HG03575 (cell line): Measurements from ENCODE around the gene LAMA3.

Experiments used
- ATAC-seq: cut with Tn5 transposase; IDR thresholded peaks from one replicate; pipeline ENCODE4 v1.9.1; 2021; ENCODE audit not compliant: unreplicated experiment, insufficient number of reproducible peaks, low FRiP score; ENCODE audit errors: extremely low read depth

LAMA3 gene

DNA sequence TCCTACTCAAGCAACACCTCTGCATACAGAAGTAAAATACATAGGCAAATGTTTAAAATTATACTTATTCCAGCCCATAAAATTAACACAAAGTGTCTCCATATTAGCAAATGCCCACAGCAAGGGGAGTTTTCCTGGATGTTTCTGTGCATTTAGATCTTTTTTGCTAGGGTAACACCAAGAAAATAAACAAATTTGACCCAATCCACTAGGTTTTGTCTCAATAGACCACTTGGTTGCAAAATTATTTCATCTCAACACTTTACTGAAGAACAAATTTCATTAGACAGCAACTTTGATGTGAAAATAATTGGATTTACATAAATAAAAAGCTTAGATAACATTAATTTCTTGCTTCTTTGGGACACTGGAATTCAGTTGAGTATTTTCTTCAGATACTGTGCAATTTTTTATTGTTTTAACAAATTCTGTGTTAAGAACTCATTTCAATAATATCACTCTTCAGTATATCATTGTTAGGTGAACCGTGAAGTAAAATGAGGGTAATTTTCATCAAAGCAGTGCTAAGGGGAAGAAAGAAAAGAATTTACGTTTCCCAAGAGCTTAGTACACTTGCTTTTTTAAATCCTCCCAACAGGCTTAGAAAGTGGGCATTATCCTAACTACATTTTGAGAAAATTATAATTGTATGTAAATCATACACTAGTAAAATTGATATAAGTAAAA, 191.8 kb downstream of the LAMA3 start:
- ATAC-seq: no peak

DNA sequence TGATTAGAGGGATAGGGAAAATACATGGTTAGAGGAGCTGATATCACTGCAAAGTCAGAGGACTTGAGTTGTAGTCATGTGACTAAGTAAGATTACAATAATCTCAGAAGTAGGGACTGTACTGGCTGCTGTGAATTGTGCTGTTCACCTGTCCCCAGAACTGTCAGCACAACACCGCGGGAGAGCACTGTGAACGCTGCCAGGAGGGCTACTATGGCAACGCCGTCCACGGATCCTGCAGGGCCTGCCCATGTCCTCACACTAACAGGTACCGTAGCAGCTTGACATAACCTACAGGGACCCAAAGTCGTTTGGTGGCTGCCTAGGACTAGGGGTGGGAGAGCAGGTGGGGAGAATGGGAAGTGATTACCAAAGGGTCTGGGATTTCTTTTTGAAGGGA, 192.5 kb downstream of the LAMA3 start:
- no peak for ATAC-seq

DNA sequence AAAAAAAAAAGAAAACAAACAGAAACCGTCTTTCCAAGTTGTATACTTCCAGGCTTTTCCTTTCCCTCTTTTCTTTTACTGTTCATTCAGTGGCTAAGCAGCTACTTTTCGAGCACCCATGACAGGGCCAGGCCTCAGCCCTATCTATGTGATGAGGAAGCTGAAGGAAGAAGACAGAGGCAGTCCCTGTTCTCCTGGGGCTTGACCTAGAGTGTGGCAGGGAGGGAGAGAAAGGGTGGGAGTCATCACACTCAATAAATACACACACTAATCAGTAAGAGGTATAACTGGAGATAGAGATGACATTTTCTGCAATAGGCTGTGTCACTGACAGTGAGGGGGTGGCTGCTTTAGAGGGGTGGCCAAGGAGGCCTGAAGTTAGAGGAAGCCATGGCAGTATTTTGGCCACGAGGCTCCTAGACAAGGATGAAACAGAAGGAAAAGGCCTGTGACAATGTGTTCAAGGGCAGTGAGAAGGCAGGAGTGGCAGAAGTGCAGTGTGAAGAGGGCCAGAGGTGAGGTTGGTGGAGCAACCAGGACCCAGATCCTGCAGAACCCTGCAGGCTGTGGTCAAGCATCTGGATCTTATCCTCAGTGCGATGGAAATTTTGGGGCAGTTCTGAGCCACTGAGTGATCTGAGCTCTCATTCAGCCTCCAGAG, 193.5 kb downstream of the LAMA3 start:
- ATAC-seq: no peak

DNA sequence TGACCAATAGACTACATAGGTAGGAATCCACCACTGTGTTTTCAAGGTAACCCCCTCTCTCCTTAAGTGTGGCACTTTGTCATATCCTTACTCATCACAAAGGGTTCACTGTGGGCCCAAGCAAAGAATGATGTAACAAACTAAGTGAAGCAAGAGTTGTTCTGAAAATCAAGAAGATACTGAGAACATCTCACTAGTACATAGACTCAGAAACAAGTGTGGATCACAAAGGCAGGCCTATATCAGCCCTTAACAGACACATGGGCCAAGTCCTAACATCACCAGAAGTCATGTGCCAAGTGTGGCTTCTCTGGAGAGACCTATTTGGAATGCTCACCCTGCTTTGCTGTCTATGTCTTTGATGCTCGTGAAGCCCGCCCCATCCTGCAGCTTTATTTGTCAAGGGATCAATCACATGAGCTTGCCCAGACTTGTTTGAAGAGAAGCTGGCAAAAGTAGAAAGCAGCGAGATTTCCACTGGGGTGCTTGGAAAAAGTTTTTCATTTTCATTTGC, 194.1 kb downstream of the LAMA3 start:
- no peak for ATAC-seq

DNA sequence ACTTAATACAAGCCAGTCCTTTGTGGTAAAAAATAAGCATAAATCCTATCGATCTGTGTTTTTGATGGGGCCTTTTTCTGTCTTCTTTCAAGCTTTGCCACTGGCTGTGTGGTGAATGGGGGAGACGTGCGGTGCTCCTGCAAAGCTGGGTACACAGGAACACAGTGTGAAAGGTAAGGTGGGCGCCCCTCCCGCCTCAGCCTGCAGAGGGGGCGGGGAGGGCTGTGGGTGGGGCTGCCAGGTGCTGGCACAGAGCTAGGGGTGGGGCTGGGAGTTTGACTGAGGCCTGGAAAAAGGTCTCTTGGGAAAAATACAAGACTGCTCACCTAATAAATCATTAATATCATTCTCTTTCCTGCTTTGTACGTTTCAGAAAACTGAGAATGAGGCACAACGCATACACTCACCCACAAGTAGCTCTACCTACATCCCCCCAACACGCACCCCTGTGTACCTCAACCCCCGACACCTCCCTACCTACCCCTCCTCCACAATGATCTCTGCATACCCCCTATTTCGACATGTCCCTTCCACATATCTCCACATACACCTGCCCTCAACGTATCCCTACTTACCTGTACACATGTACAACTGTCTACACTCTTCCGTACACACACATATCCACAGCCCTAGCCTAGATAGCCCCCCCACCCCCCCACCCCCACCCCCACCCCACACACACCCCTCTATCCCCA, 195.6 kb downstream of the LAMA3 start:
- no peak for ATAC-seq

DNA sequence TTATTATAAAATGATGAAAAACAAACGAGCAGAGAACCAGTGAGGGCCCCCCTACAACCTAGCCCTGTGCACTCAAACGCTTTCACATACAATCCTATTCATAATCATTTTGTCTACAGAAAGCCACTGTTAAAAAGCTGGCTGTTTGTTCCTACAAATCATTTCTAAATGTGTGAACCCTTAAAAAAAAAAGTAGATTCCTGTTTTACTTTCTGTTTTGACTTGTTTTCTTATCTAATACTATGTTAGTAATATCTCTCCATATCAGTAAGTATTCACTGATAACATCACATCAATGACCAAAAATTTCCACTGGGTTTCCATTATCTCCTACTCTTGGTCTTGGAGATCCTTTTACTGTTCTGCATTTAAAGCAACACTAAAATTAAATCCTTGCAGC, 196.5 kb downstream of the LAMA3 start:
- no peak for ATAC-seq

DNA sequence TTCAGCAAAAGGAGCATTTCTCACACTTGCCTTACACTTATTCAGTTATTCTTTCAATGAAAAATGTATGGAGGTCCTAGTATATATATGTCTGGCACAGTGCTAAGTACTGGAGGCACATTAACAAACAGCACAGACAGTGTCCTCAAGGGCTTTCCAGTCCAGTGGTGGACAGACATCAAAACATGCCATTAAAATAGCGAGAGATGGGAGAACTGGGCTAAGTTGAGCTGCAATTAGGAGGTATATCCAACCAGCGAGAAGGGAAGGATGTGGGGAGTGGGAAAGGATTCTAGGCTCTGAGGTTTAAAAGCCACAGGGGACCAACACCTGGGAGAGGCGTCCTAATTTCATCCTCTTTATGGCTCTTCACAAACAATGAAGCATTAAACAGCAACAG, 197.8 kb downstream of the LAMA3 start:
- ATAC-seq: no peak

DNA sequence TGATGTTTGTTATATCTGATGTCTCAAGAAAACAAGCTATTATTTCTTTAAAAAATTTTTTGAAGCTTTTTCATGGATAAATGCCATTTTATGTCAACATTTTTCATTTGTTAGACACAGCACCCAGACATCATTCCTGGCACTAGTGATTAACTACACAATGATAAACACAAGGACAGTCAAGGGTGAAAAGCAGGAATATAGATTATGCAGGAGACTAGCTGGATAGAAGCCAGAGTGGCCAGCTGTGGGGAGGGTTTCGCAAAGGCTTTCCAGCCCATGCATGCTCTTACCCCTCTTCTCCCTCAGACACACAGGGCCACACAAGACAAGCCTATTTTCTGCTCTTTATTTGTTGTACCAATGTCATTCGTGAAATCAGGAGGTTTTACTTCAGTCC, 198.2 kb downstream of the LAMA3 start:
- no peak for ATAC-seq

DNA sequence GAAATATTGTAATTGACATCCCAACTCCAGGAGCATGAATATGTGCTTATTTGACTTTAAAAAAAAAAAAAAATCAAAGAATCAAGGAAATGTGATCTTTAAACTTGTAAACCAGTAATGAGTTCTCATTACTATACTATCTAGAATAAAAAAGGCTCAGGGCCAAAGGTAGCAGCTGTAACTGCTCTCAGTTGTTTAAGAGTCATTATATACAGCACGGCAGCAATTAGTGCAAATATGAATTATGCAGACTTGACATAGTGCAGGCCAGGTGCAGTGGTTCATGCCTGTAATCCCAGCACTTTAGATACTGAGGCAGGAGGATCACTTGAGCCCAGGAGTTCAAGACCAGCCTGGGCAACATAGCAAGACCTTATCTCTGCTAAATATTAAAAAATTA, 199.6 kb downstream of the LAMA3 start:
- ATAC-seq: no peak

DNA sequence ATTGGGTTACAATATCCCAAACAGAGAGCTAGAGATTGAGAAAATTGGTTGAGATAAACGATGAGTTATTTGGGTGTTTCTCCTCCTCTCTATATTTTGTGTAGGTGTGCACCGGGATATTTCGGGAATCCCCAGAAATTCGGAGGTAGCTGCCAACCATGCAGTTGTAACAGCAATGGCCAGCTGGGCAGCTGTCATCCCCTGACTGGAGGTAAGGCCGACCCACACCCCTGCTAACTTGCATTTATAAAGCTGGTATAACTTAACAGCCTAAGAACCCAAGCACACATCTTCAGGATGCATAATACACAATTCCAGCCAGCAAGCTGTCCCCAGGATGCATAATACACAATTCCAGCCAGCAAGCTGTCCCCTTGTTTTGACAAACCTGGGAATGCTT, 200.7 kb downstream of the LAMA3 start:
- no peak for ATAC-seq

DNA sequence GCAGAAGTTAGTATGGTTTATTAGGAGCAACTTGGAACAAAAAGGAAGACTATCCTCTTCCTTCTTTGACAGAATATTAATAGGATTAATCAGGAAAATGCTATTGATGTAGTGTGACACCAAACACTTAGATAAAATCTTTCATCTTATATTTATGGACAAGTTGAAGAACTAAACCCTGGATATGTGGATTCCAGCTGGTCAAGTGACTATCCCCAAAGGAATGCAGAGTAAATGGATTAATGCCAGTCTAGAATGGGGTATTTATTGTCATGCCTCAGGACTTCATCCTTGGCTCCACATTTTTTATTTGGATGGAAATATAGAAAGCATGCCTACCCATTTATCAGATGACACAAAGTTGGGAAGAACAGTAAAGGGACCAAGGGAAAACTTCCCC, 201.3 kb downstream of the LAMA3 start:
- ATAC-seq: no peak

DNA sequence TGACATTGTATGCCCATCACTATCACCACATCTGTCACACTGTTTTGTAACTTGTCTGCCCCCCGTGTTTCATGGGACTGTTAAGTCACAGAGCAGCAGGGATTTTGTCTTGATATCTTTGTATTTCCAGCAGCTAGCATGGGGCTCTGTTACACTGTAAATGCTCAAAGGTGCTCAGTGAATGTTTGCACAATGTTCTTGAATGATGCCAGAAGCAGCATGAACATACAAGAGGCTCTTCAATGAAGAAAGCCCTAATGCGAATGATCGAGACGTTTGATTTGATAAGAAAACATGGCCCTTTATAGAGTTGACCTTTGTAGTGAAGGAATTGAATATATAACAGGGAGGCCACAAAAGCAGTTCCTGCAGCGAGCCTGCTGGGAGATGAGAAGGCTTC, 204.4 kb downstream of the LAMA3 start:
- no peak for ATAC-seq

DNA sequence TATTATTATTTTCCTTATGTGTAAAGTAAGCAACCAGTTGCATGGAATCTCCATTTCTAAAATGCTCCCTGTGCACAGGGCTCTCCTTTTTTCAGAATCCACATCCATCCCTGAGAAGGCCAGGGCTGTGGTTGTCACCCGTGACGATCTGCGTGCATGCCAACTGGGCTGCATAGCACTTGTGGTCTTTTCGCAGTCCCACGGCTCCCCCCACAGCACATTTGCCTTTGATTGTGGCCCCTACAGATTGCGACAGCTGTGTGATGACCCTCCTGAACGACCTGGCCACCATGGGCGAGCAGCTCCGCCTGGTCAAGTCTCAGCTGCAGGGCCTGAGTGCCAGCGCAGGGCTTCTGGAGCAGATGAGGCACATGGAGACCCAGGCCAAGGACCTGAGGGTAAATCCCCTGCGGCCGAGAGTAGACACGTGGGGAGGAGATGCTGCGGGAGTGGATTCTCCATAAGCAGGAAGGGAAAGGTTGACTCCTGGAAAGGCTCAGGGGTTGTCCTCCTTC, 205.5 kb downstream of the LAMA3 start:
- ATAC-seq: no peak

DNA sequence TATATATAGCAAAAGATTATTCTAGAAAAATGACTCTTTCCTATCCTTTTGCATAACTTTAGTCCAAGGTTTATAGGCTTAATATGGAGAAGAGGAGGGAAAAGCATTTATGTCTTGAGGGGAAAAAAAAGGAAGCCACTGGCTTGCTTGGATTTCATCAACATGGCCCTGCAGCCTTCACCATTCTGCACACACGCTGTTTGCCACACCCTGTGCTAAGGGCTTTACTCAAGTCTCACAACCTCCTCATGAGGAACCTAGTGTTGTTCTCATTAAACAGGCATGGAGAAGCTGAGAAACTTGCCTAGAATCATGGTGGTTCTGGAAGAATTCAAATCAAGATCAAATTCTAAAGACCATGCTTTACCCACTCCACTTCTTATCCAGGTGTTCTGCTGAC, 208.0 kb downstream of the LAMA3 start:
- ATAC-seq: no peak

DNA sequence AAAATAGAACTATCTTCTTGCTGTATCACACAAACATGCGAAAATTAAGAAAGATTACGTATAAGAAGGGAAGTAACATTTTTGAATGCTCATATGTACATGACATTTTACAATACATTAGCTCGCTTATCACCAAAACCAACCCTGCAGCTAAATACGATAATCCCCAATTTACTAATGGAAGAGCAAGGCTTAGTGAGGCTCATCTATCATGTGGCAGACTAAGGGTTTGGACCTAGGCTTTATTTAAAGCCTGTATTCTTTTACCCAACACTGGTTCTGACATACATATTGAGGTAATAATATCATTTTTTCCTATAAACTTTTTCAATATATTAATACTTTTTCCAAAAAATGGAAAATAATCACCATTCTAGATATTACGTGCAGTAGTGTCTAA, 208.5 kb downstream of the LAMA3 start:
- ATAC-seq: no peak

DNA sequence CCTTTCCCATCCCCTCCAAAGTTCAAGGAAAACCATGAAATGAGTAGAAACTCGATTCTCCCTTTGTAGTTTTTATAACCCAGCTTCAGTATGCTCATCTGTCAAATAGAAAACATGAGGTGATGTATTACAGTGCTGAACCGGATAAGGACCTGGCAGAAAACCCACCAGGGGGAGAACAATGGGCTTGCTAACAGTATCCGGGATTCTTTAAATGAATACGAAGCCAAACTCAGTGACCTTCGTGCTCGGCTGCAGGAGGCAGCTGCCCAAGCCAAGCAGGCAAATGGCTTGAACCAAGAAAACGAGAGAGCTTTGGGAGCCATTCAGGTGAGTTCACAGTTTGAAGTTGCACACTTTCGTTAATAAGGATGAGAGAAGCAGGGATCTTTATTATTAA, 211.7 kb downstream of the LAMA3 start:
- ATAC-seq: no peak

DNA sequence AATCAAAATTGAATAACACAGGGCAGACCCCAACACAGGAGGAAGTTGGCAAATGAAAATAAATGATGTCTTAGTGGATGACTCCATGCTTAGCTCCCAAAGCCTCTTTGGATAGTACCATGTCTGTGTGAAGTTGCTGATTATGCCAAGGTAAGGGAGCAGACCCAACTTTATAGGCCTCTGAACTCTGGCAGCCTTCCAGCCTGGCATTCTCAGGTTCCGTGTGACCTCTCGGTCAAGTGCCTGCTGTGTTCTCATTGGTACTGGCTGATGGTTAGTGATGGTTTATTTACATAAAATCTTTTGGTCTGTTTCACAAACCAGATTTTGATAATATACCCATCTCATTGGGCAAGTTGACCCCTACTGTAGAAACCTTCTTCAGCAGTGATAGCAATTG, 213.1 kb downstream of the LAMA3 start:
- no peak for ATAC-seq

DNA sequence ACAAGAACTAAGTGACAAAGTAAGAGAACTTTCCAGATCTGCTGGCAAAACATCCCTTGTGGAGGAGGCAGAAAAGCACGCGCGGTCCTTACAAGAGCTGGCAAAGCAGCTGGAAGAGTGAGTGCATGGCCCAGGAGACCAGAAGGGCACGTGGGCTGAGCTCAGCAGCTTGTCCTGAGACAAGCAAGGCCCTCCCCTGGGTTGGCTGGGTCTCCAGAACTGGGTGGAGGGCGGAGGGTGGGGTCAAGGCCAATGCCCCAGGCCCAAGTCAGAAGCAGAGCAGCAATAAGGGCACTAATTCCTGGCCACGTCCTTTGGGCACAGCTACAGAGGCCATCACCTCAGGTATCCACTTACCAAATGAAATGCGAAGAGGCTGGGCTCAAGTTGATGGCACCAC, 214.7 kb downstream of the LAMA3 start:
- ATAC-seq: no peak

DNA sequence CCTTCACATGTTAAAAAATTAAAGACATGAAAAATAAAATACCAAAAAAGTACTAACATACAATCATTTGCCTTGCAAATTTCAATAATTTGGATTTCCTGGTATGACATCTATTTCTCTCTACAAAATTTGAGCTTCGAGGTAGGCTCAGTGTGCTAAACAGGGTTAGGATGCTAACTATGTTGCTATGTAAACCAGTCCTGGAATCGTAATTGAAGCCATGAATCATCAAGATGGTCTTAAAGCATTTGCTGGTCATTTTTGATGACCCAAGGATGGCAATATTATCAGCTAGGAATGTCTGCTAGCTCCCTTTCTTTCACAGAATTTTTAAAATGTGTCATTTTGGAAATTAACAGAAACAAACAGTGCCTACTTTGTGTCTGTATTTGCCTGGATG, 217.4 kb downstream of the LAMA3 start:
- ATAC-seq: no peak

DNA sequence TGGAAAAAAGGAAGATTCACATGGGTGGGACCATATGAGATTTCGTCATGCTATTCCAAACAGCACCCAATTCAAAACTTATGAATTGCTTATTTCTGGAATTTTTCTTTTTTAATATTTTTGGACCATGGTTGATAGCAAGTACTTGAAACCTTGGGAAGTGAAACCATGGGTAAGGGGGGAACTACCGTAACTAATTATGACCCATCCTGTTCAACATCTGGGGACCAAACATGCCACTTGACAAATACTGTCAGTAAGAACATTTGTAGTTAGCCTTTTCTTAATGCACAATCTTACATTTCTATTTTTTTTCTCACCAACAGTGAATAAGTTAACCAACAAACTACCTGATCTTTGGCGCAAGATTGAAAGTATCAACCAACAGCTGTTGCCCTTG, 219.6 kb downstream of the LAMA3 start:
- ATAC-seq: no peak
